ENCODE data around the gene TEF.

TEF gene

GRCh38 chr22:41381329-41382097, at the start of gene TEF:
Gene TEF, plus strand, starts transcription at chr22:41381942. Its CDS starts 103 bp downstream, at chr22:41382045.
- H3K4me3 ChIP-seq (ENCODE audit: low read depth, low read length): peak within 1 kb of the TSS; percentile 76
- TF ChIP-seq CTCF (IDR thresholded peaks at IDR 0.05; ENCODE audit: low read depth, low read length): no peak

- H3K4me3 ChIP-seq (ENCODE audit: low read depth, low read length): no peak overlapping the region
- no peak for TF ChIP-seq CTCF (IDR thresholded peaks at IDR 0.05; ENCODE audit: low read depth, low read length)
These were observed 49.4 kb upstream of the TEF start for GRCh38 chr22:41332217-41332939.

GRCh38 chr22:41333806-41334205, 47.9 kb upstream of the TEF start:
- TF ChIP-seq CTCF (IDR thresholded peaks at IDR 0.05; ENCODE audit: low read depth, low read length): no peak

GRCh38 chr22:41334215-41334614, 47.5 kb upstream of the TEF start:
- TF ChIP-seq CTCF (IDR thresholded peaks at IDR 0.05; ENCODE audit: low read depth, low read length): no peak
- H3K4me3 ChIP-seq (ENCODE audit: low read depth, low read length): no peak overlapping the region

More at GRCh38 chr22:41333806-41334205, 47.9 kb upstream of the TEF start:
- H3K4me3 ChIP-seq (ENCODE audit: low read depth, low read length): no peak overlapping the region

- no peak overlapping the region for H3K4me3 ChIP-seq (ENCODE audit: low read depth, low read length)
- TF ChIP-seq CTCF (IDR thresholded peaks at IDR 0.05; ENCODE audit: low read depth, low read length): no peak
These were observed 46.6 kb upstream of the TEF start for GRCh38 chr22:41334951-41335635.

- no peak for TF ChIP-seq CTCF (IDR thresholded peaks at IDR 0.05; ENCODE audit: low read depth, low read length)
- H3K4me3 ChIP-seq (ENCODE audit: low read depth, low read length): no peak overlapping the region
These were observed 43.0 kb upstream of the TEF start for GRCh38 chr22:41338614-41339212.
